ENCODE results near the gene F9.

Gene F9

GRCh38 chrX:139538907-139539790 lies 8.6 kb downstream of the F9 start:
- no peak for TF ChIP-seq POLR2AphosphoS5 (IDR thresholded peaks at IDR 0.05; ENCODE audit: low read depth)
- TF ChIP-seq REST (IDR thresholded peaks at IDR 0.05; ENCODE audit: insufficient replicate concordance, low read depth): no peak
- no peak for TF ChIP-seq SPI1 (IDR thresholded peaks at IDR 0.05; ENCODE audit: borderline replicate concordance, low read depth)
- TF ChIP-seq CTCF (IDR thresholded peaks at IDR 0.05; ENCODE audit: insufficient read depth, low read length): no peak
- no peak for TF ChIP-seq GABPA (IDR thresholded peaks at IDR 0.05; ENCODE audit: low read depth)
- Histone ChIP-seq H3K4me3 (replicated peaks; ENCODE audit: insufficient read depth, low read length) (no peak overlapping the region), H3K27ac (replicated peaks) (no peak overlapping the region), H3K27me3 (ENCODE audit: insufficient read depth, poor library complexity, severe bottlenecking) (no peaks in the 10 kb centered on the region)
- DNase-seq (ENCODE audit: low read depth in 1 of 2, low spot score in 1 of 2): no peak

- DNase-seq (ENCODE audit: low read depth in 1 of 2, low spot score in 1 of 2): no peak
- H3K4me3 ChIP-seq (replicated peaks; ENCODE audit: insufficient read depth, low read length): no peak overlapping the region
- no peaks in the 10 kb centered on the region for H3K27me3 ChIP-seq (ENCODE audit: insufficient read depth, poor library complexity, severe bottlenecking)
- no peak overlapping the region for H3K27ac ChIP-seq (replicated peaks)
- TF ChIP-seq CTCF (IDR thresholded peaks at IDR 0.05; ENCODE audit: insufficient read depth, low read length): no peak
- no peak for TF ChIP-seq GABPA (IDR thresholded peaks at IDR 0.05; ENCODE audit: low read depth)
- no peak for TF ChIP-seq REST (IDR thresholded peaks at IDR 0.05; ENCODE audit: insufficient replicate concordance, low read depth)
- TF ChIP-seq POLR2AphosphoS5 (IDR thresholded peaks at IDR 0.05; ENCODE audit: low read depth): no peak
- TF ChIP-seq SPI1 (IDR thresholded peaks at IDR 0.05; ENCODE audit: borderline replicate concordance, low read depth): no peak
These were observed 12.1 kb downstream of the F9 start for GRCh38 chrX:139542652-139543051.

GRCh38 chrX:139543920-139544319 lies 13.4 kb downstream of the F9 start:
- TF ChIP-seq SPI1 (IDR thresholded peaks at IDR 0.05; ENCODE audit: borderline replicate concordance, low read depth) (no peak), CTCF (IDR thresholded peaks at IDR 0.05; ENCODE audit: insufficient read depth, low read length) (no peak), GABPA (IDR thresholded peaks at IDR 0.05; ENCODE audit: low read depth) (no peak), POLR2AphosphoS5 (IDR thresholded peaks at IDR 0.05; ENCODE audit: low read depth) (no peak), REST (IDR thresholded peaks at IDR 0.05; ENCODE audit: insufficient replicate concordance, low read depth) (no peak)
- H3K27ac ChIP-seq (replicated peaks): no peak overlapping the region
- H3K27me3 ChIP-seq (ENCODE audit: insufficient read depth, poor library complexity, severe bottlenecking): no peaks in the 10 kb centered on the region
- DNase-seq (ENCODE audit: low read depth in 1 of 2, low spot score in 1 of 2): no peak
- H3K4me3 ChIP-seq (replicated peaks; ENCODE audit: insufficient read depth, low read length): no peak overlapping the region

Data from HL-60 (cell line).